Panc1 (cell line): ENCODE results near the gene OR52D1.

Experiments
- CTCF ChIP-seq: fragments of 450-650 bp; IDR thresholded peaks from 2 replicates; pipeline ENCODE4 v1.5.1; 2017; ENCODE audit warnings: mild to moderate bottlenecking
- POLR2AphosphoS5 ChIP-seq: IDR thresholded peaks from 2 replicates; pipeline ENCODE4 v1.6.1; 2012; ENCODE audit warnings: mild to moderate bottlenecking, low read depth, low read length, moderate library complexity
- REST ChIP-seq, 2 experiments: IDR thresholded peaks; 2 replicates each; pipeline ENCODE4 v1.6.1; 2011 to 2012; ENCODE audit warnings: low read depth in 2 of 2, control low read depth in 1 of 2, low read length in 1 of 2, mild to moderate bottlenecking in 1 of 2, moderate library complexity in 1 of 2; ENCODE audit not compliant: insufficient read depth in 1 of 2
- SIN3A ChIP-seq: IDR thresholded peaks from 2 replicates; pipeline ENCODE4 v1.6.1; 2012; ENCODE audit warnings: low read depth, mild to moderate bottlenecking, low read length, moderate library complexity, borderline replicate concordance; ENCODE audit not compliant: insufficient read depth
- TCF7L2 ChIP-seq: IDR thresholded peaks from 2 replicates; pipeline ENCODE4 v1.6.1; 2011; ENCODE audit warnings: mild to moderate bottlenecking, low read depth, low read length, inconsistent platforms

- TF ChIP-seq CTCF (no peak), SIN3A (no peak), REST (IDR thresholded peaks at IDR 0.05; ENCODE audit: insufficient read depth in 1 of 2, low read depth in 2 of 2, low read length in 1 of 2) (no peak), POLR2AphosphoS5 (no peak), TCF7L2 (no peak)
Observed at GRCh38 chr11:5504403-5504921, 16.0 kb downstream of the OR52D1 start.
